Astrocyte of the hippocampus (primary cell): ENCODE results near the gene SCAP.

Experiments used
- DNase-seq: peaks from one replicate; pipeline ENCODE4 v3.0.0; 2011; ENCODE audit warnings: low read depth, low spot score

Gene SCAP

DNA sequence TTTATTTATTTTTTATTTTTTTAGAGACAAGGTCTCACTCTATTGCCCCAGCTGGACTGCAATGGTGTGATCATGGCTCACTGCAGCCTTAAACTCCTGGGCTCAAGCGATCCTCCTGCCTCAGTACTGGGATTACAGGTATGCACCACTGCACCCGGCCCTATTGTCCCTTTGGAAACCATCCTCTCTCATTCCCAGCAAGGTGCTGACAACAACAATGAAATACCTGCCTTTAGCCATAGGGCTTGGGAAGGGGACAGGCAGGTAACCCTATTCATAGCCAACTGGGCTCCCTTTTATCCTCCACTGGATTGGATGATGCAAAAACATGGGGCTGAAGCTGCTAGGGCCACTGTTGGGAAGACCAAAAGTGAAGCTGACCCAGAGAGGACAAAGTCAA lies 43.1 kb downstream of the SCAP start:
- no peak for DNase-seq

DNA sequence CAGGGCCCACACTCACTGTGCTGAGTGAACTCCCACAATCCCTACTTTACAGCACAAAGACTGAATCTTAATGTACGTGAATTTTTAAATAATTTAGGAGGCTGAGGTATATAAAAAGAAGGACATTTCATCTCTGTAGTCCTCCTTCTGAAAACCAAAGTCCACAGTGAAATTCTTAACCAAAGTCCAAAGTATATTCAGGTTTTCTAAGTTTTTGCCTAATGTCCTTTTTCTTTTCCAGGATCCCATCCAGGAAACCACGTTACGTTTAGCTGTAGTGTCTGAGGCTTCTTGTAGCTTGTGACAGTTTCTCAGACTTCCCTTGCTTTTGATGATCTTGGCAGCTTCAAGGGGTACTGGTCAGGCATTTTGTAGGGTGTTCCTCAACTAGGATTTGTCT lies 44.5 kb downstream of the SCAP start:
- DNase-seq = no peak

DNA sequence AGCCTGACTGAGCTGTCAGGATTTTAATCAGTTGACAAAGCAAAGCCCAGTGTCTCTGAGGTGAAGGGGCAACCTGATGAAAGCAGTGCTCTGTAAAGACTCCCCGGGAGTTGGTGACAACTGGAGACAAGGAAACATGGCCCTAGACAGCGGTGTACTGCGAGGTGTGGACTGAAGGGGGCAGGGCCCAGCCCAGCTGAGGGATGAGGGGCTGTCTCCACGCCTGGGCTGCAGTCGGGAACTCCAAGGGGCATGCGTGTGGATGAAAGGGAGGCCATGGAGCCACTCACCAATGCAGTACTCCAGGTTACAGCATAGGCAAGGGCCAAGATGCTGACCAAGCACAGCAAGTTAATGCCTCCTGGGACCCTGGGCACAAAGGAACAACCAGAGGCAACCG lies 45.1 kb downstream of the SCAP start:
- no peak for DNase-seq

DNA sequence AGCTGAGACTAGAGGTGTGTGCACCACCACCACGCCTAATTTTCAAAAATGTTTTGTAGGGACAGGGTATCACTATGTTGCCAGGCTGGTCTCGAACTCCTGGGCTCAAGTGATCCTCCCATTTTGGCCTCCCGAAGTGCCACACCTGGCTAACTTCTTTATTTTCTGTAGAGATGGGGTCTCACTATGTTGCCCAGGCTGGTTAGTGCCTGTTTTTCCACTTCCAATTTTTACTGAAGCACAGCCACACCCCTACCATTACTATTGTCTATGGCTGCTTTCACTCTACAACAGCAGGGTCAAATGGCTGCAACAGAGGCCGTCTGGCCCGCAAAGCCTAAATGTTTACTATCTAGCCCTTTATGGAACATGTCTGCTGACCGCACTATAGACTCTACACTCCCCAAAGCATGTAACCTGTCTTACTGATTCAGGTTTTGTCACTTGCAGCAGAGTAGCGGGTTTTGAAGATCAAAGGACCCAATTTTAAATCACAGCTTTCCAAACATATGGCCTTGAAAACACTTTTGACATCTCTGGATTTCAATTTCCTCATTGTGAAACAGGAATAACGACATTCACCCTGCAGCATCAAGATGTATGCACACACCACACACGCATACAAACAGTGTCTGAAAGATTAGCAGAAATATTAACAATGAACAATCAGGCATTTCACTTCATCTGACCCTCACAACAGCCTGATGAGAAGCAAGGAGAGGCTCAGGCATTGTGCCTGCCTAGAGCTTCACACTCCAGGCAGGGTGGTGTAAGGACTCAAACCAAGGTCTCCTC lies 46.1 kb downstream of the SCAP start:
- DNase-seq = no peak

DNA sequence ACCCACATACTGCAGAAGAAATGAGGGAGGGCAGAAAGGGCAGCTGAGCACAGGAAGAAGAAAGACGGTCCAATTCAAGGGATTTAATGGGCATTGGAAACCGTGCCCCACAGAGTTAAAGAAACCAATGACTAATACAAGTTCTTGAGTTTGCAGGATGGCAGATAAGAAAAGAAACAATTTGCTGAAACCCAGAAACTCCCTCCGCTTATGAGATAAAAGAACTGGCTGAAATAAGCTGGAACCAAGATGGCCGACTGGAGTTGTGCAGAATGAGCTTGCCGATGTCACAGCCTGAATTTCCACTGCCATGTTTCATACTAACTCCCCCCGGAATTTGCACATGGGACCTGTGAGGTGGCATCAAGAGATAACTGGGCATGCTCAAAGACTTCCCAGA lies 47.1 kb downstream of the SCAP start:
- DNase-seq = no peak

DNA sequence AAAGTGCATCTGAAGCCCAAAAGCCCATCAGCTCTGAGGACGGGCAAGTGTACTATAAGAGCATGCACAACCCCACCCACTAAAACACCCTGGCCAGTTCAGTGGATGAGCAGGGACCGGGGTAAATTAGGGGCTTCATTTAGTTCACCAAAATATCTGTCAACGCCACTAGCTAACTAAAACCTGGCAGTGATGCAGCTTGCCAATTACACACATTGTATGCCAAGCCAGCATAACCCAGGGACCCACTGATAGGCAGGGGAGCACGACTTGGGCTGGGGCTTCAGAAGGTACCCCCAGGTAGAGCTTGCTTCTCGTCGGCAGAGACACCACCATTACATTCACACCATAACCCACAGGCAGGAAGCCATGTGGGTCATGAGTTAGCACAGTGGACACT lies 47.9 kb downstream of the SCAP start:
- no peak for DNase-seq

- no peak for DNase-seq
Observed at GRCh38 chr3:47425959-47426358, 49.8 kb downstream of the SCAP start.

DNA sequence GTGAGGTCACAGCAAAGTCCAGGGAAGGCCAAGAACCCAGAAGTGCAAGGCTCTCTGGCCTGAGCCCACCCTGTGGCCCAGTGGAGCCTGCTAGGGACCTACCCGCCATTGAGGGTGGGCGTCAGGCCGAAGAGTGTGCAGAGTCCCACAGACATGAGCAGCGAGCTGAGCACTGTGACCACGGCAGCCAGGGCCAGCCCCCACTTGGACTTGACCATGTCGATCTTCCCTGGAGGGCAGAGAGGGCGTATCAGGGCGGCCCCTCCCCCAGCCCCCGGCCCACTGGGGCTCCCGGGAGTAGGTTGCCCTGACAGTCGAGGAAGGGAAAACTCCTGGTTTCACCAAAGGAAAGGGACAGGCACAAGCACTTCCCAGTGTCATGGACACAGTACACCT lies 50.4 kb downstream of the SCAP start:
- DNase-seq = no peak

- DNase-seq = no peak
Observed at GRCh38 chr3:47424434-47425382, 51.0 kb downstream of the SCAP start.

DNA sequence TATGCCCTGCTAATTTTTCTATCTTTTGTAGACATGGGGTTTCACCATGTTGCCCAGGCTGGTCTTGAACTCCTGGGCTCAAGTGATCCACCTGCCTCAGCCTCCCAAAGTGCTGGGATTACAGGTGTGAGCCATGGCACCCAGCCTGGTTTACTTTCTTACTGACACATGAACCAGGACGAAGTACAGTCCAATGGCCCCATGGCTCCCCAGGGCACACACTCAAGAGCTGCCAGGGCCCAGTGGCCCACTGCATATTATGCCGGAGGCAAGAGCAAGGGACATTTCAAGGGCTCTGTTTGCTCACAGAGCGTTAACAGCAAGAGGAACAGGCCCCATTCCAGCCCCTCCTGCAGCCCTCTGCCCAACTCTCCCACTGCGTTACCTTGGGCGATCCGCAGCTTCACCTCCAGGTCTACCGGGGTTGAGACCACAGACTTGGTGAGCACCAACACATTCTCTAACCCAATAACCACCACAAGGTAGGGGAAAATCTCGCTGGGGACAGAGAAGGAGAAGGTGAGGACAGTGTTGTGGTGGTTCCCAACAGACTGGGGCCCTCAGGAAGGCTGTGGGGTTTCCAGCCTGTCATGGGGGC lies 52.1 kb downstream of the SCAP start:
- DNase-seq = no peak

DNA sequence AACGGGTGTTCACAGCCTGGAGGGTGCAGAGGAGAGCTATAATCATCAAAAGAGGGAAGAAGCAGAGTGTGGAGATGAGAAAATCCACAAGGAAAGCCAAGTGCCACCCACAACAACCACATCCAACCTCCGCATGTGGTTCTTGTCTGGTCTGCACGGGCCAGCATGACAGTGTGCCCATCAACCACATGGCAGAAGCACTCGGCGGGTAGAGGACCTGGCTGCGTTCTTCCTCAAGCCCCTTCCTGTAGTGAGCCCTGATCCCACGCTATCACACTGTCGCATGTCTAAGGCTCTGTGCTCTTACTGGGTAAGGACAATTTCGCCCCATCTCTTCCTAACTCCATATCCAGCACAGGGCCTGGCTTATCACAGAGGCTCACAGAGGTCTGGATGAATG lies 53.0 kb downstream of the SCAP start:
- no peak for DNase-seq

GRCh38 chr3:47421741-47422649 lies 53.7 kb downstream of the SCAP start:
- DNase-seq = no peak

DNA sequence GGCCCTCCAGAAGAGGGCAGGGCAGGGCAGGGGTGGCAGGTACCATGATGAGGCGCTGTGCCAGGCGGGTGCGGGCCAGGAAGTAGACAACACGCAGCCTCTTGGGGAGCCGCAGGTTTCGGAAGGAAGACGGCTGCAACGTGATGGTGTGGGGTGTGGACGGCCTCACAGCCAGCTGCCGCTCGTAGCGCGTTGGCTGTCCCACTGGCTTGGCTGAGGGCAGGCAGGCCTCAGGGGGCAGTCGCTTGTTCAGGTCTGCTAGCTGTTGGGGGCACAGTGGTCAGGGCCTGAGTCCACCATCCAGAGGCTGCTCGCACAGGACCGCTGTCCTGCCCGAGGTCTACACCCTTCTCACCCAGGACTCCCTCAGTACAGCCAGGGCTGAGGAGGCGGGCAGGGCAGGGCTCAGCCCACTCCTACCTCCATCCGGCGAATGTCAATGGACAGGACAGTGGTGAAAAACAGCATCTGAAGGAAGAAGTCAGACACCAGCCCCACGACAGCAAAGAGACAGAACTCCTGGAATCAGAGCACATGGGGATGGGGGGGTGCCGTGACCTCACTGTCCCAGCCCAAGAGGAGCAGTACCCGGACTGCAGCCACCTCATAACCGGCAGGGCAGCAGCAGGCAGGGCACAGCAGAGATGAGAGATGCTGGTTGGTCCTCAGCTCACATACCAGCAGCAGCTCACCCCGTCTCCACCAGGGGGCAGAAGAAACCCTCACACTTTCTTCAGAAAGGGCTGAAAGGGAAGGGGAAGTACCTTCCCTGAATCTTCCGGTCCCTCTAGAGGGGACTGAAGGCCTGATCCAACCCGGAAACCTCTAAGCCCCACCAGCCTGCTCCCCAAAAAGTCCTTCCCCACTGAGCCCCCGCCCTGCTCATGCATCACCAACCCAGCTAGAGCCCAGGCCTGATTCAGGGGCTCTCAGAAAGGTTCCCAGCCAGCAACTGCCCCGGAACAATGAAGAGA lies 54.9 kb downstream of the SCAP start:
- peak; percentile 95 for DNase-seq

DNA sequence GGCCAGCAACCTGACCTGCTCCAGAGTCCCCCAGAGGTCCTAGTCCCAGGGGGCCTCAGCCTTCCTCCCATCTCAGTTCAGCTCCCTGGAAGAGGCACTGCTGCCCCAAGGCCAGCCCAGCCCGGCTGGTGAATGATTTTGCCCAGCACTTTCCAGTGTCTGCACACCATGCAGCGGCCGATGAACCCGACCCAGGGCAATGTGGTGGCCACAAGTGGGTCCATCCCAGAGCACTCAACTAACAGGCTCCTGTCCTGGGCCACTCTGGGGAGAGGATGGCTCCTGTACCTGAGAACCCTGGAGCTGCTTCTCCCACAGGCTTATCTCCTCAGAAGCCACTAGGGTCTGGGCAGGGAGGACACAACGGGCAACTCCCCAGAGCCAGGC lies 55.7 kb downstream of the SCAP start:
- DNase-seq = no peak

DNA sequence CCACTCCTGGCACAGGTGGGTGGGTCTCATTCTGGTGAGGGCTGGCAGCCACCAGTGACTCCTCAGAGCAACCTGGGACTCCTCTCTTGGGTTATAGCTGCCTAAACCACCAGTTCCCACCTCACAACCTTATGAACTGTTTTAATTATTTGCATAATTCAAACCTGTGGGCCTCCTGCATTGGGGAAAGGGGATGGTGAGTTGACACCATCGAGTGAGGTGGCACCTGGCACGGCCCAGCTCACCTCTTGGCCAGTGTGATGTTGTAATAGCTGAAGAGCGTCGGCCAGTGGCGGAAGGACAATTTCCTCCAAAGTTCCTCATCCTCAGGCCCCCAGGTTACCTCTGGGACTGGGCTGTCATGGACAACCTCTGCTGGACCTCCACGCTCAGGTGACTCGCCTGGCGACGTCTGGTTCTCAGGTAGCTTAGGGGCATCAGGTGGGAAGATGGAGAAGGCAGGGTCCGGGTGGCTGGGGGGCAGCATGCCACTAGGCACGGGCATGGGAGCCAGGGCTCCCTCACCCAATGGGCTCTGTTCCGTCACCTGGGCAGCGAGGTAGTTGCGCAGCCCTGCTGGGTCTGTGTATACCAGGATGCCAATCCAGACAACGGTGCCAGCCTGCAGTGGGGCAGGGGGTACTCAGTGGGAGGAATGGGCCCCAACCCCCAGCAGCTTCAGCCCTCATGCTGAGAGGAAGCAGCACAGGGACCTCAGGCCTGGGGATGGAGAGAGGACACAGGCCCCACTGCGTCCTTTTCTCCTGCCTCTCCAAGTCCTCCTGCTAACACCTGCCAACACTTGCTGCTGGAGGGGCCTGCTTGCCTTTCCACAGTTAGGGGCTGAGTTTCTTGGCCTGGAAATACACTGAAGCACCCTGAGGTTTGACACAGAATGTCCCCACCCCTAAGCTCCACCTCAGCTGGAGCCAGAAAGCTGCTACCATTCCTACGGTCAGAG lies 56.4 kb downstream of the SCAP start:
- no peak for DNase-seq

DNA sequence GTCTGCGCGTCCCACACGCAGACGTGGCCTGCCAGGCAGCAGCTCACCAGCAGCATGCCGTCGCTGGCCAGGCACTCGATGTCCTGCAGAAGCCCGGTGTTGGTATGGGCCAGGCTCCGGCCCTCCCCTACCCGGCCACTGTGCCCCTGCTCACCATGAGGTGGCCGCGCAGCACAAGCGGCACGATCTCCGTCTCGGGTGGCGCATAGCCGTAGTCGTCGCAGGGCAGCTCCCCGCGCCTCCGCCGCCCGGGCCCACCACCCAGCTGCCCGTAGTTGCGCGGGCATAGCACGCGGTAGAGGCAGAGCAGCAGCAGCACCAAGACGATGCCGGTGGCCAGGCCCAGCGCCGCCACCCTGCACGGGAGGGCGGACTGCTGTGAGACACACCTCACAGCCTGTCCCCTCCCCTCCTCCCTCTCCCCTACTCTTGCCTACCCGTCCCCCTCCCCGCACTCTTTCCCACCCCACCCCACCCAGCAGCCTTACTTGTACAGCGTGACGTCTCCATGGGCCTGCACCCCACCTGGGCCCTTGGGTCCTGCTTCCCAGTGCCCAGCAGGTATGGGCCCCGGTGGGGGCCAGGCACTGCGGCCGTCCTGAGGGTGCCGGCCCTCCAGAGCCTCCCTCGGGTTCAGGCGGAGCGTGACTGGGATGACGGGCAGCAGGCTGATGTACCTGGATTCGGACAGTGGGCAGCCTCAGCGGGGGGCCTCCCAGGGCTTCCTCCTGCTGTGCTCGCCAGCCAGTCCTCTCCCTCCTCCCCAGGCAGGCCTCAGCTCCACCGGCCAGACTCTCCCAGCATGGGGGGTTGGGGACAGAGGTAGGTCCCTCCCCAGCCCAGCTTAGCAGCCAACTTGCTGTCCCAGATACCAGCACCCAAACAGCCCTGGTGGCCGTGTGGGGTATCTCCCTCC lies 57.3 kb downstream of the SCAP start:
- DNase-seq = no peak

- no peak for DNase-seq
Observed at GRCh38 chr3:47416041-47416440, 59.7 kb downstream of the SCAP start.
